SK-N-SH treated with all-trans-retinoic acid at 6 μM for 48 hours (cell line): ENCODE data around the gene CALHM2.

ENCODE experiments used
- ARNTL ChIP-seq: fragments of 450-650 bp; formaldehyde crosslinking; IDR thresholded peaks from 2 replicates; pipeline ENCODE4 v1.5.0; 2020; ENCODE audit warnings: low read depth, mild to moderate bottlenecking, moderate library complexity, borderline replicate concordance
- POU6F1 ChIP-seq: fragments of 250-450 bp; sonication (Bioruptor Pico); IDR thresholded peaks from 2 replicates; pipeline ENCODE4 v1.8.0; 2021; ENCODE audit warnings: low read depth, mild to moderate bottlenecking, moderate library complexity, borderline replicate concordance
- RARB ChIP-seq: fragments of 250-450 bp; sonication (Bioruptor Pico); IDR thresholded peaks from 2 replicates; pipeline ENCODE4 v1.8.0; 2021; ENCODE audit warnings: mild to moderate bottlenecking, moderate library complexity
- SNAI2 ChIP-seq: fragments of 250-450 bp; sonication (Bioruptor Pico); IDR thresholded peaks from 2 replicates; pipeline ENCODE4 v1.5.0; 2020; ENCODE audit warnings: mild to moderate bottlenecking, moderate library complexity

GRCh38 chr10:103493362-103493915 is 41.3 kb upstream of the CALHM2 start, which contains the start of gene NEURL1:
- TF ChIP-seq ARNTL (CRISPR knock-in tag) (no peak), RARB (CRISPR knock-in tag) (no peak), SNAI2 (CRISPR knock-in tag) (no peak), POU6F1 (CRISPR knock-in tag) (no peak)
